ENCODE measurements around the gene MTREX.
"Not testable (repeated sequence)": the region's sequence is repeated elsewhere in the genome, so short reads cannot be mapped to it uniquely, and the experiment has no call there.

DNA sequence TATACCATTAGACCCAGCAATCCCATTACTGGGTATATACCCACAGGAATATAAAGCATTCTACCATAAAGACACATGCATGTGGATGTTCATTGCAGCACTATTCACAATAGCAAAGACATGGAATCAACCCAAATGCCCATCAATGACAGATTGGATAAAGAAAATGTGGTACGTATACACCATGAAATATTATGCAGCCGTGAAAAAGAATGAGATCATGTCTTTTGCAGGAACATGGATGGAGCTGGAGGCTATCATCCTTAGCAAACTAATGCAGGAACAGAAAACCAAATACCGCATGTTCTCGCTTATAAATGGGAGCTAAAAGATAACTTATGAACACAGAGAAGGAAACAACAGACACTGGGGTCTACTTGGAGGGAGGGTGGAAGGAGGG is 10.4 kb downstream of the MTREX start:
- TF ChIP-seq POLR2A (IDR thresholded peaks at IDR 0.05; ENCODE audit: low read depth, low read length); TAF1 (IDR thresholded peaks at IDR 0.05; ENCODE audit: borderline replicate concordance, low read depth, low read length); POLR2AphosphoS5 (IDR thresholded peaks at IDR 0.05; ENCODE audit: low read depth, low read length): not testable (repeated sequence)

All from GM12892 (cell line).